ENCODE results near the gene MEF2A.
A peak's percentile ranks its signal among the peaks of the same experiment; 100 is the strongest.

The MEF2A gene

GRCh38 chr15:99731336-99732123 lies 165.7 kb downstream of the MEF2A start:
- TF ChIP-seq TAF1 (IDR thresholded peaks at IDR 0.05; ENCODE audit: borderline replicate concordance, insufficient read depth, low read length) (no peak), POLR2AphosphoS5 (IDR thresholded peaks at IDR 0.05; ENCODE audit: low read depth, low read length) (no peak), REST (IDR thresholded peaks at IDR 0.05; ENCODE audit: insufficient read depth in 1 of 2, low read depth in 2 of 2, low read length in 2 of 2) (no peak), FOXP2 (optimal IDR thresholded peaks at IDR 0.05; ENCODE audit: borderline replicate concordance, extremely low read depth, extremely low read length, insufficient read depth) (no peak), SIN3A (IDR thresholded peaks at IDR 0.05; ENCODE audit: borderline replicate concordance, insufficient read depth, low read length) (no peak)

- TF ChIP-seq POLR2AphosphoS5 (IDR thresholded peaks at IDR 0.05; ENCODE audit: low read depth, low read length) (no peak), REST (IDR thresholded peaks at IDR 0.05; ENCODE audit: insufficient read depth in 1 of 2, low read depth in 2 of 2, low read length in 2 of 2) (no peak), TAF1 (IDR thresholded peaks at IDR 0.05; ENCODE audit: borderline replicate concordance, insufficient read depth, low read length) (no peak)
Measured at GRCh38 chr15:99732124-99732750, 166.5 kb downstream of the MEF2A start.

GRCh38 chr15:99732751-99733267 lies 167.0 kb downstream of the MEF2A start:
- no peak for TF ChIP-seq TAF1 (IDR thresholded peaks at IDR 0.05; ENCODE audit: borderline replicate concordance, insufficient read depth, low read length)
- TF ChIP-seq POLR2AphosphoS5 (IDR thresholded peaks at IDR 0.05; ENCODE audit: low read depth, low read length) = no peak
- TF ChIP-seq REST (IDR thresholded peaks at IDR 0.05; ENCODE audit: insufficient read depth in 1 of 2, low read depth in 2 of 2, low read length in 2 of 2) = no peak
- TF ChIP-seq SIN3A (IDR thresholded peaks at IDR 0.05; ENCODE audit: borderline replicate concordance, insufficient read depth, low read length) = no peak
- no peak for TF ChIP-seq FOXP2 (optimal IDR thresholded peaks at IDR 0.05; ENCODE audit: borderline replicate concordance, extremely low read depth, extremely low read length, insufficient read depth)

GRCh38 chr15:99733268-99734039 lies 167.7 kb downstream of the MEF2A start, which contains the start of gene LYSMD4:
TSS of gene LYSMD4 (minus strand) at chr15:99733437. CDS start at chr15:99731999, 1,438 bp downstream.
- TF ChIP-seq FOXP2 (optimal IDR thresholded peaks at IDR 0.05; ENCODE audit: borderline replicate concordance, extremely low read depth, extremely low read length, insufficient read depth) (peak; percentile 10), POLR2AphosphoS5 (IDR thresholded peaks at IDR 0.05; ENCODE audit: low read depth, low read length) (no peak)

- TF ChIP-seq FOXP2 (optimal IDR thresholded peaks at IDR 0.05; ENCODE audit: borderline replicate concordance, extremely low read depth, extremely low read length, insufficient read depth) (no peak), POLR2AphosphoS5 (IDR thresholded peaks at IDR 0.05; ENCODE audit: low read depth, low read length) (no peak), REST (IDR thresholded peaks at IDR 0.05; ENCODE audit: insufficient read depth in 1 of 2, low read depth in 2 of 2, low read length in 2 of 2) (no peak), TAF1 (IDR thresholded peaks at IDR 0.05; ENCODE audit: borderline replicate concordance, insufficient read depth, low read length) (no peak), SIN3A (IDR thresholded peaks at IDR 0.05; ENCODE audit: borderline replicate concordance, insufficient read depth, low read length) (no peak)
Measured at GRCh38 chr15:99734575-99734974, 168.8 kb downstream of the MEF2A start.
